Measurements from ENCODE around the gene KCNQ1.

KCNQ1 gene

GRCh38 chr11:2570211-2570811 is 125.5 kb downstream of the KCNQ1 start:
- DNase-seq (ENCODE audit: low spot score), result no peak

GRCh38 chr11:2570841-2571597 is 126.2 kb downstream of the KCNQ1 start:
- DNase-seq (ENCODE audit: low spot score), result no peak

DNA sequence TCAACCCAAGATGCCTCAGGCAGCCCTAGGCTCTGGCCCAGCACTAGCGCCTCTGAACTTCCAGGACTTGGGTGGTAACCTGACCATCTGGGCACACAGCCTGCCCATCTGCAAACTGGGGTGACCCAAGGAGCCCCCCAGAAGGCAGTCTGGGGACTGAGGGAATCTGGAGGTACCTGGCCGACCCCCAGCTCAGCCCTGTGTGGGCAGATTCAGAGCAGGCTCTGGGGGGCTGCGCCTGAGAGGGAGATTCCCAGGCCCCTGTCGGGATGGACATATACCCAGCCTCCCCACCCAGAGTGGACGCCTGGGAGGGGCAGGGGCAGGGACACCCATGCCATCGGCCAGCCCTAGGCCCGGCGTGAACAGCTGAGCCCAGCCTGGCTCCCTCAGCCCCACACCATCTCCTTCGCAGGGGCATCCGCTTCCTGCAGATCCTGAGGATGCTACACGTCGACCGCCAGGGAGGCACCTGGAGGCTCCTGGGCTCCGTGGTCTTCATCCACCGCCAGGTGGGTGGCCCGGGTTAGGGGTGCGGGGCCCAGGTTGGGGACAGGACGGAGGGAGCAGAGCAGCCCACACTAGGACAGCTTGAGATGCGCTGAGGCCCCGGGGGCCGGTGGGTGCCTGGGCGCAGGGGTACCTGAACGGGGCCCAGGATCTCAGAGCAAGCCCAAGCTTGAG is 126.9 kb downstream of the KCNQ1 start:
- no peak for DNase-seq (ENCODE audit: low spot score)

GRCh38 chr11:2572491-2573239 is 127.9 kb downstream of the KCNQ1 start:
- no peak for DNase-seq (ENCODE audit: low spot score)

GRCh38 chr11:2573240-2574042 is 128.6 kb downstream of the KCNQ1 start:
- no peak for DNase-seq (ENCODE audit: low spot score)

- DNase-seq (ENCODE audit: low spot score), result no peak
Observed at GRCh38 chr11:2574043-2574552, 129.3 kb downstream of the KCNQ1 start.

DNA sequence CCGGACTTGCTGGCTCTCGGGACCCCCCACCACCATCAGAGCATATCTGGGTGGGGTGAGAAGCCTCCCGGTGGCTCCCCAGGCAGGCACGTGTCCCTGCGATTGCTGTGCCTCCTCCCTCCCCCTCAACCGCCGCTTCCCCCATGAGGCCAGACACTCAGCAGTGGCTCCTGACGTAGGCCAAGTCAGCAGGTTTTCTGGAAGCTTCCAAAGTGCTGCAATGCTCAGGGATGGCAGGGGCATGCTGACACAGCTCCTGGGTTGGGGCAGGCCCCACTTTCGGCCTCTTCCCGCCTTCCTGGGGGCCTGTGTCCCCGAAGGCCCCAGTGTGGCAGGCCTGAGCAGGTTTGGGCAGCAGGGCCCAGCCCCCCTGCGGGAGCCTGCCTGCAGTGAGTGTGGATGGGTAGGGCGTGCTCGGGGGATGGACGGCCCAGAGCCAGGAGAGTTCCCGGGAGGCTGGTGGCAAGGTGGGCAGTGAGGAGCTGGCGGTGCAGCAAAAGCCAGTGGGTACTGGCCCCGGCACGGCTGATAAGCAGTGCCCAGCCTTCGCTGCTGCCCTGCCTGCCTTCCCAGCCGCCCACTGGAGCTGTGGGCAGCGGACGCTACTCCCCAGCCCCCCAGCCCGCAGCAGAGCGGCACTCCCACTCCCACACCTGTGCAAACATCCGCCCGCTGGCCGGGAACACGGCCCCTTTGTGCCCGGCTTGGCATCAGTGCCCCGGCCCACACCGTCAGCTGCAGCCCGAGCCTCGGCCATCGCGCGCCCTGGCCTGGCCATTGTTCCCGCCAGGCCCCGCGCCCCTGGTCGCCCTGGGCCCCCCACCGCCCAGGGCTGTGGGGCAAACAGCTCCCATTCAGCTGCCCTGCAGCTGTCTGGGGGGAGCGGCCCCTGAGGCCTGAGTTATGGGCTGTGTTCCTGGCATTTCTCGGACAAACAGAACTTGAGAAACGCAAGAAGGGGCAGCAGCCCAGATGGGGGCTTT is 130.0 kb downstream of the KCNQ1 start:
- no peak for DNase-seq (ENCODE audit: low spot score)

- no peak for DNase-seq (ENCODE audit: low spot score)
Observed at GRCh38 chr11:2575591-2576051, 130.8 kb downstream of the KCNQ1 start.

DNA sequence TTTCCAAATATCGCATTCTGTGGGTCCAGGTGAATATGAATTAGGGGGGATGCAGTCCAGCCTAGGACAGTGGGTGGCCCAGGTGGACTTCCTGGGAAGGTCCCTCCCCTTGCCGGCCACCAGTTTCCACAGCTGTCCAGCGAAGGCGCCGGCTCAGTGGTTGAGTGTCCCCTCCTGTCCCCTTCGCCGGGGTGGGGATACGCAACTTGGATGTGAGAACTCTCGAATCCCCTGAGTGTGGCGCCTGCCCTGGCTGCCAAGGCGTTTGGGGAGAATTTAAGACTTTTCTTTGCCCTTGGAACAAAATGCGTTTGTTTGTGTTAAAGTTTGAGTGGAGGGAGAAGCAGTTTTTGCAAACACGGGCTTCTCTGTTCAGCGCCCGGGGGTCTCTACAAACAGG is 131.3 kb downstream of the KCNQ1 start:
- no peak for DNase-seq (ENCODE audit: low spot score)

DNA sequence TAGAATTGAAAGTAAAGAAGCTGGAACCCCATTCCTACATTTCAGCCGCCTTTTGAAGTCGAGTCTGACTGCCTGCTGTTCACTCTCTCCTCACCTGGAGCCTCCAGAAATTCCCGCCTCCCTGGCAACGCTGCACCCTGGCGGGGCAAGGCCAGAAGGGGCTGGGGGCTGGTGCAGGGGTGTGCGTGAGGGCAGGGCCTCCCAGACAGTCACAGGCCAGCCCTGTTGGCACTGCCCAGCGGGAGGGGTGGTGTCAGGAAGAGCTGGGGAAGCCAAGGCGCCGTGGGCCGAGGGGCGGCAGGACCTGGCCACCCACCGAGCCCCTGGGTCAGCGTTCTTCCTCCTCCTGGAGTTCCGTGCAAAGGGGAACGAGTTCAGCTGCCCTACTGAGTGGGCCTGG is 131.7 kb downstream of the KCNQ1 start:
- no peak for DNase-seq (ENCODE audit: low spot score)

GRCh38 chr11:2577031-2577990 is 132.5 kb downstream of the KCNQ1 start:
- no peak for DNase-seq (ENCODE audit: low spot score)

DNA sequence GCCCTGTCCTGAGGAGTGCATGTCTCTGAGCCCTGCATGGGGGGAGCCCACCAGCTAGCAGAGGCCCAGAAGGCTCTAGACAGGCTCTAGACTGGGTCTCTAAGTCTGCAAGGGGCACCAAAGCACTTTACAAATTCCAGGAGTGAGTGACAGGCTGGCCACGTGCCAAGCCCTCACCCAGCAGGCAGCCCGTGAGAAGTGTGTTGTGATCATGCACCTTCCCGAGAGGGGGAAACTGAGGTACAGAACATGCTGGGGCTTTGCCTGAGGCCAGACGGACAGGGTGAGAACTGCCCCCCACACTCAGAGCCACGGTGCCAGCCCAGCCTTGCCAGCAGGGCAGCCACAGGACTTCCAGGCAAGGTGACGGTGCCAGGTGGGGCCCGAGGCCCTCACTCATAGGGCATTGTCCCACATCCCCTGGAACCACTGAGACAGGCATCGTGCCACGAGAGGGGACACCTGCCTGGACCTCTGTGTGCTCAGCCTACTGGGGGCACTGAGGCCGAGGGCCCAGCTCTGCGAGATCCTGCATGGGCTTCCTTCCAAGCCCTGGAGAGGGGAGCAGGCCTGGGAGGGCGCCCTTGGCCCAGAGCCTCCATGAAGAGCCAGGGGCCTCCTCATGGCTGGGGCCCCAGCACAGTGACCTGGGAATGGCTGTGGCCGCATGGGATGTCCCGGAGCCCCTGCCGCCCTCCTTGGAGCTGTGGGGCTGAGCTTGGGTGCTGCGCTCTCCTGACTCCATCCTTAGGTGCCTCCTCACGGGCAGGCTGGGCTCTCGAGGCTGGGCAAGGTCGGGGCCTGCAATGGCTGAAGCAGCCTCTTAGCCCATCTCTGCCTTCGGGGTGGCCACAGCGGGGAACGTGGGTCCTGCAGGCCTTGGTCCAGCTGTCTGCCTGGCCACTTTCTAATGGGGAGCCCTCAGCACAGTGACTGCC is 133.5 kb downstream of the KCNQ1 start:
- no peak for DNase-seq (ENCODE audit: low spot score)

DNA sequence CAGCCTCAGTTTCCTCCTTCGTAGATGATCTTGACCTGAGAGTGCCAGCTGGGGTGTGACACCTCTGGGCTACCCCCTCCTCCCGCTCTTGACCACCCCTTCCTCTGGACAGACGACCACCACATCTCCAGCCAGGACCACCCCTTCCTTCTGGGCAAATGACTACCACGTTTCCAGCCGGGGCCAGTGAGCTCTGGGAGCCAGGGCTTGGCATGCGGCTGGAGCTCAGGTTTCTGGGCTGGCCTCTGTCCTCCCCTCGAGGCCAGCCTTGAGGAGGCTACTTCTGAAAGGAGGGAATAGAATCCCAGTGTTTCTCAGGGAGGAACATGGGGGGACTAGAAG is 134.1 kb downstream of the KCNQ1 start:
- no peak for DNase-seq (ENCODE audit: low spot score)

DNA sequence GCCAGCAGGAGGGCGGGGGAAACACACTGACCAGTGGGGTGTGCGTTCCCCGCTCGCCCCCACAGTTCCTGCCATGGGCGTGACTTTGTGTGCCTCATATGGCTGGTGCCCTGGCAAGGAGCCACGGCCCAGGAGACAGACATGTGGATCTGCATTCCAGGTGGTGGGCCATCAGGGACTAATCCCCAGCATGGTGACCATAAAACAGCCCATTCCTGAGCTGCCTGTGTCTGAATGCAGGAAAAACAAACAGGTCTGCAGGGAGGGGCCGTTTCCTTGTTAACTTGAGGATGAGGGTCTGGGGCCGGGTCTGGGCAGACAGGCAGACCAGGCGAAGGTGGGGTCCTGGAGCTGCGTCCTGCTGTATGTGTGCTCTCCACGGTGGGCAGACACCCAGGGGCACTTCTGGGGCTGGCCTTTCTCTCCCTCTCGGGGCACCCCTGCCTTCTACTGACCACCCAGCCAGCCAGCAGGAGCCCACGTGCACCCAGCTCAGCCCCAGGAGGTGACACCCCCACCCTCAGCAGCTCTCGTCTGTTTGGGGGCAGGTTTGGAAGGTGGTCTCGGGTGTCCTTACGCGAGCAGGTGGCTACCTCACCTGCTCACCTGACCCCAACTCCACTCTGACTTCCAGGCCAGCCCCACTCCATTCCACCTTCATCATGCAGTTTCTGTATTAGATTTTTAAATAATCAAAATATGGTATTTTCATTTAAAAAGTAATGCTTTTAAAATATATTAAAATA is 134.7 kb downstream of the KCNQ1 start:
- DNase-seq (ENCODE audit: low spot score), result no peak

DNA sequence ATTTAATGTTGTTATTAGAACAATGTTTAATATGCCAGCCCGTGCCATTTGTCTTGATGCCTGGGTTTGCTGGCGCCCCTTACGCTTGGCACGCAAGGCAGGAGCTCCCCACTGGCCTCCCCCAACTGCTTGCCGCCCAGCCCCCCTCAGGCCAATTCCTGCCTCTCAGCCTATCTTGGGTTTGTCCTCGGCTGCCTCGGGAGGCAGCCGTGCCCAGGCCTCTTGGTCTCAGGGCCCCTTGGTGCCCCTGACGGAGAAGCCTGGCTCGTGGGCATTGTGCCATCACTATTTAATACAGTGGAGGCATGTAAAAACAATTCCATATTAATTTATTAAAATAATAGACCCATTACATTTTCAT is 135.2 kb downstream of the KCNQ1 start:
- DNase-seq (ENCODE audit: low spot score), result no peak

- DNase-seq (ENCODE audit: low spot score), result no peak
Observed at GRCh38 chr11:2580571-2581001, 135.8 kb downstream of the KCNQ1 start.

Data from AG08395 (cell line).